ENCODE data around the gene DAAM2.
A peak's percentile ranks its signal among the peaks of the same experiment; 100 is the strongest.

The DAAM2 gene

DNA sequence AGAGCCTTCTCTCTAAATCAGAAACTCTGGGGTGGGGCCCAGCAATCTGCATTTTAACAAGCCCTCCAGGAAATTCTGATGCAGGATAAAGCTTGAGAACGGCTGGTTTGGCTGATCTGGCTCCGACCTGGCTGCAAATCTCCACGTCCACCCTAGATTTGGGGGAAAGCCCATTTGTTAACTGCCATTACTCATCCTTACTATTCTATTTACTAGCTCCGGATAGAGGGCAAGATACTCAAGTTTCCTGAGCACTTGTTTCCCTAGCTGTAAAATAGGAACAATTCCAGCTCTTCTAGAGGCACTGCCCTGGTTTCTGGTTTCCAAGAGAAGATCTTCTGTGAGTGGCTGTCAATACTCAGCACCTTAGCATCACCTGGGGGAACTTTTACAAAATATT, 44.4 kb downstream of the DAAM2 start:
- TF ChIP-seq, protein P1, sequence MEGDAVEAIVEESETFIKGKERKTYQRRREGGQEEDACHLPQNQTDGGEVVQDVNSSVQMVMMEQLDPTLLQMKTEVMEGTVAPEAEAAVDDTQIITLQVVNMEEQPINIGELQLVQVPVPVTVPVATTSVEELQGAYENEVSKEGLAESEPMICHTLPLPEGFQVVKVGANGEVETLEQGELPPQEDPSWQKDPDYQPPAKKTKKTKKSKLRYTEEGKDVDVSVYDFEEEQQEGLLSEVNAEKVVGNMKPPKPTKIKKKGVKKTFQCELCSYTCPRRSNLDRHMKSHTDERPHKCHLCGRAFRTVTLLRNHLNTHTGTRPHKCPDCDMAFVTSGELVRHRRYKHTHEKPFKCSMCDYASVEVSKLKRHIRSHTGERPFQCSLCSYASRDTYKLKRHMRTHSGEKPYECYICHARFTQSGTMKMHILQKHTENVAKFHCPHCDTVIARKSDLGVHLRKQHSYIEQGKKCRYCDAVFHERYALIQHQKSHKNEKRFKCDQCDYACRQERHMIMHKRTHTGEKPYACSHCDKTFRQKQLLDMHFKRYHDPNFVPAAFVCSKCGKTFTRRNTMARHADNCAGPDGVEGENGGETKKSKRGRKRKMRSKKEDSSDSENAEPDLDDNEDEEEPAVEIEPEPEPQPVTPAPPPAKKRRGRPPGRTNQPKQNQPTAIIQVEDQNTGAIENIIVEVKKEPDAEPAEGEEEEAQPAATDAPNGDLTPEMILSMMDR (IDR thresholded peaks at IDR 0.05; ENCODE audit: unreplicated experiment in 3 of 3): no peak
- Mint-ChIP-seq H3K27ac (peak overlapping the region in 1 of 3 experiments; percentile 23), H3K4me3 (no peak overlapping the region), H3K27me3 (ENCODE audit: low read depth) (no peaks in the 10 kb centered on the region), H3K9me3 (no peaks in the 10 kb centered on the region), H3K36me3 (ENCODE audit: low read depth) (no peaks in the 10 kb centered on the region), H3K4me1 (peaks cover 49% of the 10 kb centered on the region)

DNA sequence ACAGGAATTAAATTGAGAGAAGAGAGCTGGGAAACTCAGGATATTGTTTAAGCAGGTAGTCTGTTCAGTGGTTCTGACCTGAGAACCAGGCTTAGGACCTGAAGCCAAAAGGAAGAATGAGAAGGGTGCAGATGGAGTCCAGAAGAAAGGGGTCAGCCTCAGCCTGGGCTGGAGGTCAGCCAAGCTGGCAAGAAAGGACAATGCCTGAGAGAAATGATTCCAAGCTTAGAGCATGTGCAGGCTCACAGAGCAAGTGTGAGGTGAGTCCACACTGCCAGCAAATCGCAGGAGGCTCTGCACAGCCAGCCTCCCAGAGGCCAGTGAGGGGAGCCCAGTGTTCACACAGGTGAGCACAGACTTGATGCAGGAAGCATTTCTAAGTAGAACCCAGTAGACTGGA, 47.3 kb downstream of the DAAM2 start:
- Mint-ChIP-seq H3K4me1 (peaks cover 65% of the 10 kb centered on the region), H3K36me3 (ENCODE audit: low read depth) (no peaks in the 10 kb centered on the region), H3K9me3 (no peaks in the 10 kb centered on the region), H3K4me3 (no peak overlapping the region), H3K27ac (peak overlapping the region in 2 of 3 experiments; percentile 25 to 31), H3K27me3 (ENCODE audit: low read depth) (no peaks in the 10 kb centered on the region)
- TF ChIP-seq, protein P1 (IDR thresholded peaks at IDR 0.05; ENCODE audit: unreplicated experiment in 3 of 3): no peak

DNA sequence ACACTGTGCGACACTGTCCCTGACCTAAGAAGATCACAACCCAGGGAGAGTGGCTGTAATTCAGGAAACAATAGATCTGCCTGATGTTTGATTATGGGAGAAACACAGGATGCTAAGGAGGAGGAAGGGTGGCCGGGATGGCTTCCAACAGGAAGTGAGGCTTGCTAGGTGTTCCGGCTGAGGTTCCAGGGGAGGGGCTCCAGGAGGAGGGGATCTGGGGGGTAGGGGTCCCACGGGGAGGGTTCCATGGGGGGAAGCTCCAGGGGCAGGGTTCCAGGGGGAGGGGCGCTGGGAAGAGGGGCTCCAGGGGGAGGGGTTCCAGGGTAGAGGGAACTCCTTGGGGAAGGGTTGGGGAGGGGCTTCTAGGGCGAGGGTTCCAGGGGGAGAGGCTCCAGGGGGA, 48.6 kb downstream of the DAAM2 start:
- H3K4me3 Mint-ChIP-seq: no peak overlapping the region
- TF ChIP-seq, protein P1 (IDR thresholded peaks at IDR 0.05; ENCODE audit: unreplicated experiment in 3 of 3): no peak
- no peaks in the 10 kb centered on the region for H3K27me3 Mint-ChIP-seq (ENCODE audit: low read depth)
- peaks cover 52% of the 10 kb centered on the region for H3K4me1 Mint-ChIP-seq
- H3K27ac Mint-ChIP-seq: no peak overlapping the region
- H3K9me3 Mint-ChIP-seq: no peaks in the 10 kb centered on the region
- H3K36me3 Mint-ChIP-seq (ENCODE audit: low read depth): no peaks in the 10 kb centered on the region

DNA sequence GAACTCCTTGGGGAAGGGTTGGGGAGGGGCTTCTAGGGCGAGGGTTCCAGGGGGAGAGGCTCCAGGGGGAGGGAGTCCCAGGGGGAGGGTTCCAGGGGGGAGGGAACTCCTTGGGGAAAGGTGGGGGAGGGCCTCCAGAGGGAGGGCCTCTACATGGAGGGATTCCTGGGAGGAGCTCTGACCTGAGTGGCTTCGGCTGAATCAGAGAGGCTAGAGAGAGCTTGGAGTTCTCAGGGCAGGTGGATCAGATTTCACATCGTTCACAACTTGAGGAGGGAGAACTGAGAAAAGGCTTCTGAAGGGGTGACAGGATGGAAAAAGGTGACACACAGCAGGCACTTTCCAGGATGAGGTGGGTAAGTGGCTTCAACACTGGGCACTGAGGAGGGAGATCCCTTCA, 49.1 kb downstream of the DAAM2 start:
- no peaks in the 10 kb centered on the region for H3K9me3 Mint-ChIP-seq
- no peaks in the 10 kb centered on the region for H3K36me3 Mint-ChIP-seq (ENCODE audit: low read depth)

DNA sequence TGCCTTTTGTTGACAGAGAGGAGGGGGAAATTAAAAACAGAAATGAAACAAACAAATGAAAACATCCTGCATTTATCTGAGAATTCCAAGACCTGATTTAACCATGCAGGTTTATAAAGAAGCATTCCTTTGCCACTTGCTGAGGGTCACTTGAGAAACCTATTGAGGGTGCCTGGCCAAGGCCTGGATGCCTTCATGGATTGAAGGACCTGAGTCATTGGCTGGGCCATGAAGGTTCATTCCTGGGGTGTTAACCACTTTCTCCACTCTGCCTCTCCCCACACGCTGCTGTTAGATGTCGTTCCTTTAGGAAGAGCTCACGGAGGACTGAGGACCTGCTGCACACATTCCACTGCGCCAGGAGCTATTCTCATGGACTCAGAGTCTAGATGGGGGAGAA, 49.7 kb downstream of the DAAM2 start:
- TF ChIP-seq, protein P1 (IDR thresholded peaks at IDR 0.05; ENCODE audit: unreplicated experiment in 3 of 3): no peak
- H3K4me1 Mint-ChIP-seq: peaks cover 40% of the 10 kb centered on the region
- no peak overlapping the region for H3K4me3 Mint-ChIP-seq
- H3K27me3 Mint-ChIP-seq (ENCODE audit: low read depth): no peaks in the 10 kb centered on the region
- peak overlapping the region in 2 of 3 experiments; percentile 47 to 62 for H3K27ac Mint-ChIP-seq
- no peaks in the 10 kb centered on the region for H3K9me3 Mint-ChIP-seq
- no peaks in the 10 kb centered on the region for H3K36me3 Mint-ChIP-seq (ENCODE audit: low read depth)

More for the DNA sequence above, 49.1 kb downstream of the DAAM2 start:
- TF ChIP-seq, protein P1 (IDR thresholded peaks at IDR 0.05; ENCODE audit: unreplicated experiment in 3 of 3): no peak
- no peak overlapping the region for H3K4me3 Mint-ChIP-seq
- no peaks in the 10 kb centered on the region for H3K27me3 Mint-ChIP-seq (ENCODE audit: low read depth)
- peaks cover 47% of the 10 kb centered on the region for H3K4me1 Mint-ChIP-seq
- H3K27ac Mint-ChIP-seq: peak overlapping the region in 2 of 3 experiments; percentile 2 to 47

DNA sequence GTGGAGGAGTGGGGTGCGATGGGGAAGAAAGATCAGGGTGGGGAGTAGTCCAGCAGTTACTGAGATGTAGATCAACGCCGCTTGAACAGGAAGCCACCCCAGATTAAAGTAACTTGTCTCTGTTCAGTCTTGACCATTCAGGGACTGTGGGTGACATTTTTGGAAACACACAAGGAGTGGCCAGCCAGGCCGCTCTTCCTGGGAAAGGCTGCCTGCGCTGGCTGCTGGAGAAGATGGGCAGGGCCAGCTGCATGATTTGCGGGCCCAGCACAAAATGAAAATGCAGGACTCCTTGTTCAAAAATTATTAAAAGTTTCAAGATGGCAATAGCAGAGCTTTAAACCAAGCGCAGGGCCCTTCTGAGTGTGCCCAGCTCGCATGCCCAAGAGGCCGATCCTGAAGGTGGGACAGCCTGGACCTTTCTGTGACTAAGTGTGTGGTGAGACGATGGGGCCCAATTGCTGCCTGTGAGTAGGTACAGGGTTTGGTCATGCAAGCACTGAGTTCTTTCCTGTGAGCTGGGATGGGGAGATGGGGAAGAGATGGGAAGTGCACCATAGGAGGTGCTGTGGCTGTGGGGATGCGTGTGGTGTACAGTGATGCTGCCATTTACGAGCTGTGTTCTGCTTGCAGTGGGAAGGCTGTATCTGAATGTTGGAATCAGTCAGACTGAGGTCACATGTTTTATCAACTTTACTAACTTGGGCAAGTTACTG, 51.3 kb downstream of the DAAM2 start:
- Mint-ChIP-seq H3K27me3 (ENCODE audit: low read depth) (no peaks in the 10 kb centered on the region), H3K4me1 (peaks cover 40% of the 10 kb centered on the region), H3K4me3 (no peak overlapping the region), H3K9me3 (no peaks in the 10 kb centered on the region), H3K27ac (peak overlapping the region; percentile 6 to 62 (median 34)), H3K36me3 (ENCODE audit: low read depth) (no peaks in the 10 kb centered on the region)
- TF ChIP-seq, protein P1 (IDR thresholded peaks at IDR 0.05; ENCODE audit: unreplicated experiment in 3 of 3): no peak

Data from nephron (organoid).